HS-5 (cell line): ENCODE measurements around the gene CLEC18B.
"Not testable (repeated sequence)": the region's sequence is repeated elsewhere in the genome, so short reads cannot be mapped to it uniquely, and the experiment has no call there.

Source experiments
- DNase-seq: peaks from one replicate; pipeline ENCODE4 v3.0.0-alpha.2; 2012; ENCODE audit warnings: low read depth

CLEC18B gene

GRCh38 chr16:74420612-74421481 lies at the start of gene CLEC18B:
Gene CLEC18B (minus strand): TSS chr16:74421478. CDS start chr16:74421270, 208 bp downstream.
- not testable (repeated sequence) for DNase-seq

DNA sequence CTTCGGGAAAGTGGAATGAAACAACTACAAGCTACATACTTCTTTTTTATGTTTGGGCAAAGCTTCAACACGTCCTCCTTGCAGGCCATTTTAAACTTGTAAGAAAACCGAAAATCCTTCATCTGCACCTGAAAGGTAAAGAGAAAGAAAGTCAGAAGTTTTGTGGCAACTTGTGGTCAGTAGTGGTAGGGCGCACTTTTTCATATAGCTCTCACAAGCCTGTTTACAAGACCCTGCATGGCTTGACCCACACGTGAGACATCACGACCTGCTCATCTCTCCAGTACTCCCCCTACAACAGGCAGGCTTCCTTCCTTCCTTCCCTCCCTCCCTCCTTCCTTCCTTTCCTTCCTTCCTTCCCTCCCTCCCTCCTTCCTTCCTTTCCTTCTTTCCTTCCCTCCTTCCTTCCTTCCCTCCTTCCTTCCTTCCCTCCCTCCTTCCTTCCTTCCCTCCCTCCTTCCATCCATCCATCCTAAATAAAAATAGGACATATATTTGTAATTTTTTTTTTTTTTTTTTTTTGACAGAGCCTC lies 48.7 kb upstream of the CLEC18B start:
- no peak for DNase-seq

DNA sequence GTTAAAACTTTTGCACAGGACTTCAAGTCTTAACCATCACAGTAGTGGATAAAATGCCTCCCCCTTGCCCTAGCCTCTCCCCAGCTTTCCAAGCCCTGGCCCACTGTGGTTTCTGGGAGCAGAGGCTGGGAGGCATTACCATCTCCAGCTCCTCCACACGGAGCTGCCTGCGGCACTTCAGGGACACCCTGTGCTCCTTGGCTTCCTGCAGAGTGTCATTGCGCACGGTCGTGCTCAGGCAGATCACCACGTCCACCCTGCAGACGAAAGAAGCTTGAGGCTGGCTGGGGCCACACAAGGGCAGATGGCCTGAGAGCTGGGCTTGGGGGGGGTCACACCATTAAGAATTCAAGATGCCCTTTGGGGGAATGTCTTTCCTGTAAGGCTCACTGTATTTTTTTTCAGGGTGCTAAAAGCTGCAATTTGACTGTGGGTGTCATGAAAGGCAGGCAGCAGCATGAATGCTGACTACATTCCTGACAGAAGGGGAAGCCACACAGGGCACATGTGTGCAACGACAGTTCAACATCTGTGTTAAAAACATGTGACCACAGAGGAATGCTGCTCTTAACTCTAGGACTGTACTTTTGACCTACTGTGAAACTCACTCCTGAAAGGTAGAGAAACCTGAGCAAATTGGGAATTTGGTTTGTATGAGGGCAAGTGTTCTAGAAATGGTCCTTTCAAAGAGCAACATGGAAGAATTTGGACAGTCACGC lies 47.7 kb upstream of the CLEC18B start:
- no peak for DNase-seq

GRCh38 chr16:74466872-74467271 lies 45.6 kb upstream of the CLEC18B start:
- DNase-seq = no peak

DNA sequence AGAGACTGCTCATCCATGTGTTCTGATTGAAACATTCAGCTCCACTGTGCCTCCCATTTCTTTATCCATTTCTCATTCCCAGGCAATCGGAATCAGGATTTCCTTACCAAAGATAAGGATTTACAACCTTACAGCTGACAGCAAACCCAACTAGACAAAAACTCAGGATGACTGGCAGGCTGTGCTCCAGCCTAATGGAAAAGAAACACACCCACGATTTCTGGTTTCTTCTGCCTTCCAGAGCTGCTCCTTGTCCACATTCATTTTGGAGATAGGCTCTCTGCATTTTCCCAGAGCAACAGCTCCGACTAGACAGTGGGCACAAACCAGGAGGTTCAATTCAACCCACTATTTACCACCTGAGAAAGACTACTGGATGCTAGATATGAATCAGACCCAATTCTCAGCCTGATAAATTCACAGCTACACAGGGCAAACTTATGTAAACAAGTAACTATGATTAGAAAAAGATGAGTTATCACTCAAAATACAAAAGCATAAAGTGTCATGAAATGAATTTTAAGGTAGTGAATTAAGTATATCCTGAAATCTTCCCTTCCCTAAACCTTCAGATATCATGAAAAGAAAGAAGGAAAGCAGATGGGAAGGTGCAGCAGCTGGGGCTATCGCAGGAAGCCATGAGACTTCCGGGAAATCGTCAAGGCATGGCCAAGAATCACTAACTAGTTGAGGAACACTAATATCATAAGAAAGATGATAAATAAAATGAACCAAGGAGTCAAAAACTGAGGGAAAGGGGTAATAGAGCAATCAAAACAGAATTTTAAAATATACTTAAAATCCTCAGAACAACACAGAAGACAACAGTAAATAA lies 44.8 kb upstream of the CLEC18B start:
- DNase-seq = no peak

DNA sequence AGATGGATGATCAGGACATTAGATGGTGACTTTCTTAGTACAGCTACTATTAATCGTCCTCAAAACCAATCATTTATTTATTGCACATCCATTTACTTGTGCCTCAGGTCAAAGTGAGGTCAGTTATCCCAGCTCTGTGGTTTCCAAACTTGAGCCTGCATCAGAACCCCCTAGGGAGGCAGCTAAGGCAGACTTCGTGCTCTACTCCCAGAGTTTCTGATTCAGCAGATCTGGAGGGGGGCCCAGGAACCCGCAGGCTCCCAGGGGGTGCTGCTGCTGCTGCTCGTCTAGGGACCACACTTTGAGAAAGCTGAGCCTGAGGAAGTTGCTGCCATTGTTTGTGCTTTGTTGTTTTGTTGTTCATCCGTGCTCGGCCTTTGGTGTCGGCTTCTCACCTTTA lies 44.0 kb upstream of the CLEC18B start:
- DNase-seq = no peak

GRCh38 chr16:74463888-74464287 lies 42.6 kb upstream of the CLEC18B start:
- no peak for DNase-seq

GRCh38 chr16:74462361-74462760 lies 41.1 kb upstream of the CLEC18B start:
- no peak for DNase-seq

- no peak for DNase-seq
These were observed 40.5 kb upstream of the CLEC18B start for GRCh38 chr16:74461826-74462225.

- DNase-seq = no peak
These were observed 39.3 kb upstream of the CLEC18B start for GRCh38 chr16:74460542-74460941.

DNA sequence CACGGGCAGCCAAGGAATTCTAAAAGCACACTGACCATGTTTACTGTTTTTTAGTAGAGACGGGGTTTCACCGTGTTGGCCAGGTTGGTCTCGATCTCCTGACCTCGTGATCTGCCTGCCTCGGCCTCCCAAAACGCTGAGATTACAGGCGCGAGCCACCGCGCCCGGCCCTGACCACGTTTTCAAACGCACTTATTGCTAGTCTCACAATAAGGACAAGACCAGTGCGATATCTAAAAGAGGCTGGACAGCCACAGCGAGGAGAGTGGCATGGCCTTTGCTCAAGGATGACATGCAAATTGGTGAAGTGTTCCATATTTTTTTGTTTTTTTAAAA lies 35.0 kb upstream of the CLEC18B start:
- DNase-seq = no peak

DNA sequence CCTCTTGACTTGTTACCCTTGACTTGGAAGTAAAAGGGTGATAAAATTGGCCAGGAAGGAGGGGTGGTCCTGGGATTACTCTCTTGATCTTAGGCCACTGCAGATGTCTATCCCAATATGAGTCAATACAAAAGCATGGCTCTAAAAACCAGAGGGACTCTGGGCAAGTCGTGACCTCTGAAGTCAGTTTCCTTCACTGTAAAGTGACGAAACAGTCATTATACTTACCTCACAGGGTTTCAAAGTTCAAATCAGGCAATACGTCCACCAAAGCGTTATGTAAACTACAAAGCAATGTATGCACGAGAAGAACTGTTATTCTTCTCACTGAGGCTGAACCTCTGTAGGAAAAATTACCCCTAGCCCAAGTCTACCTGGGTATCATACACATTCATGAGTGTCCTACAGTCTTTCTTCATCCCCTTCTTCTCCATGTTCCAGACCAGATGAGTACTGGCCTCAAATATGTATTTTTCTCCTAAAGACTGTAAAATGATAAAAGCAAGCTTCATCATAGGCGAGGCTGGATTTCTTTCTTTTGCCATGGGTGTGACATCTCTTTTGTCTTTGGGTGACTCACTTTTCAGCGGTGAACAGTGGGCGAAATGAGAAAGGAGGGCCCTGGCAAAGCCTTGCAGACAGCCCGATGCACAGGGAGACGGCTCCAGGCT lies 34.5 kb upstream of the CLEC18B start:
- DNase-seq = peak; percentile 65

- DNase-seq = peak; percentile 74
These were observed 33.9 kb upstream of the CLEC18B start for GRCh38 chr16:74455213-74455612.

GRCh38 chr16:74451951-74452758 lies 30.9 kb upstream of the CLEC18B start:
- no peak for DNase-seq

DNA sequence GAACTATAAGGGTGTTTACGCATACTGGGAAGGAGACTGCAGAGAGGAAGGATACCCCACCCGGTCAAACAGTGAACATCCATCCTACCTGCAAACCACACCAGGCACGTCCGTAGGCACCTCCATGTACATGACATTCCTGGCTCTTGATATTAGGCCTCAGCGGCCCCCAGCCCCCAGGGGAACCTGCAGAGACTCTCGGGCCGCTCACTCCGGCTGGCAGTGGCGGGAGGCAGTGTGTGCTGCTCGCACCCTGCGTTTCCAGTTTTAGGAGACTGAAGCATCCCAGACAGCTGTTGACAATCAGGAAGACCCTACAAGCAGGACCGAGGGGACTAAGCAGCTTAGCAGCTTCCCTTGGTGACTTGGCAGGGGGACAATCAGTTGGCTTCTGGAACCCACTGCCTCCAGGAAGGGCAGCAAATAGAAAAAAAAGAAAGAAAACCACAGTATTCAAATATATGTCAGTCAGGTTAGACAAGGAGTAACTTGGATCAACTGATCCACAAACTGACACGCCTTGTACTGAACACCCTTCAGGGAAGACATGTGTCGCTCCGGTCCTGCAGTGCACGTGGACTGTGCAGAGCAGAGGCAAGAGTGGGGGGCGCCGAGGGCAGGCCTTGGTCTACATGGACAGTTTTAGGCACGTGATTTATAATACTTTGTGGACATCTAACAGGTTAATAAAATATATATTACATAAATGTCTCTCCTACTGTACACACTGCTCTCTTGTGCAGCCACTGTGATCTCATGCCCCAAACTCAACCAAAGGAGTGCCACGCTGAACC lies 29.9 kb upstream of the CLEC18B start:
- DNase-seq = no peak

DNA sequence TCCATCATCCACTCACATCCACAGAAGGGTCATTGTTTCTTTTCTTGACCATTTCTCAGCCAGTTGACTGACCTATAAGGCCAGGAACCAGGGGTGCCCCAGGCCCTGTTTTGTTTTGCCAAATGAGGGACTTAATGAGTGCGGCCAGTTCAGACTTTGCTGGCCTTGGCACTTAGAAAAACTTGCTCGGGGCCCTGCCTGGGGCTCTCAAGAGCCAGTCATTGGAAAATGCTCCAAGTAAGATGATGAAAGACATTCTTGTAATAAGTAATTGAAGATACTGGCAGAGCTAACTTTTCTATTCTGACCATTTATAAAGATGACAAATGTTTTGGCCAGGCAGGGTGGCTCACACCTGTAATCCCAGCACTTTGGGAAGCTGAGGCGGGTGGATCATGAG lies 29.0 kb upstream of the CLEC18B start:
- DNase-seq = no peak

DNA sequence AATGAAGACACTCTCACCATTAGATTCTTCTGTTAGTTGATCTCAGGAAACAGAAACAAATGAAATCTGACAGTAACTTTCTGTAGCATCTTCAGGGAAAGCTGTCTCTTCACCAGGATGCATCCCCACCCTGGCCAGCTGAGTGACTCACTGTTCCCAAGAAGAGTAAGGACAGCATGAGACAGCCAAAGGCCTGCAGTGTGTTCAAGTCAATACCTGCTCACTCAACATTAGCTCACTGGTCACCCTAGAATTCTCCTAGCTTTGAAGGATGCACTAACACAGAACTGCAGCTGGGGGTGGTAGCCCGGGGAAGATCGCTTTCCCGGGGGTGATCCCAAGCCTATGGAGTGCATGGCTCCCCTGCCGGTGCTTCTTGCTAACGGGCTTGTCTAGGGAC lies 28.2 kb upstream of the CLEC18B start:
- no peak for DNase-seq

DNA sequence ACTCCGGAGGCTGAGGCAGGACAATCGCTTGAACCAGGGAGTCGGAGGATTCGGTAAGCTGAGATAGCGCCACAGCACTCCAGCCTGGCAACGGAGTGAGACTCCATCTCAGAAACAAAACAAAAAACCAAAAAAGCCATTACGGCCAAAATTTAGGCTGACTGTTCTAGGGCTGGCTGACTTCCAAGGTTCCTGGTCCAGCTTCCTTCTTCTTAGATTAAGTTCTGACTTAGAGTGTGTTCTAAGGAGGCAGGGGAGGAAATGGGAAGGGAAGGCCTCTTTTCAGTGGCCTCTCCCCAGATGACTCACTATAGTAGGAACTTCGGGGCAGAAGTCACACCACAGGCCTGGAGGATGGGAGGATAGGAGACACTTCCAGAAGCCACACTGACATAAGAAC lies 27.7 kb upstream of the CLEC18B start:
- peak; percentile 83 for DNase-seq

DNA sequence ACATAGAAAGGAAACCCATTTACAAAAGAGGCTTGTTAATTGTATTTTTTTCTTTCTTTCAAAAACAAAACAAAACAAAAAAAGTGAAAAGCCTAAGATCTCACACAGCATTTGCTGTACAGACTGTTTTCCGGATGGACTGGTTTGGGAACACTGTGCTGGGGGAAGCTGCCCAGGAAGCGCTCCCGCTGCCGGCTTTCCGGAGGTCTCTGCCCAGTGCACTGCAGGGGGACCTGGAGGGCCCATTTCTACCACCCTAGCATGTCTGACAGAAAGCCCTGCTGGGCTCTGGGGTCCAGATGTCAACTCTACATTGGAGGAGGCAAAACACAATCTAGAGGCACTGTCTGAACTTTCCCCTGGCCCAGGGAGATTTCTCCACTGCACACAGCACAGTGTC lies 26.3 kb upstream of the CLEC18B start:
- DNase-seq = no peak

DNA sequence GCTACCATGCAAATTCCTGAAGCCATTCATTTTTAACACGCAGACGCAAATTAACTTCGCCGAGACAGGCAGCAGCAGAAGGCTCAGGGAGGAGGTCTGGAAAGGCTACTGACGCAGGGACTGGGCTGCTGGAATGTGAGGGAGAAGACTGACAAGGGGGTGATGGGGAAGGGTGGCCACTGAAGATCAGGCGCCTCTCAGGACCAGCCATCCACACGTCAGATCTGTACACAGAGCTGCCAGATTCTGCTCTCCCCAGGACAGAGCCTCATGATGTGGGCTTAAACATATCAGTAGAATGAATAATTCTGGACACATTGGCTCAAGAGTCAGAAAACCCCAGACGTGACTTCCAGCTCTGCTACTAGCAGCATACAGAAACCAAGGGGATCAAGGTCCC lies 25.6 kb upstream of the CLEC18B start:
- DNase-seq = no peak
